ENCODE data around the gene CAPN10.

The CAPN10 gene

GRCh38 chr2:240589375-240589774 lies 2.8 kb downstream of the CAPN10 start:
- Histone ChIP-seq H3K9me3 (ENCODE audit: severe bottlenecking) (no peaks in the 10 kb centered on the region), H3K4me3 (ENCODE audit: low read depth, low read length) (no peak overlapping the region), H3K27me3 (ENCODE audit: insufficient read depth, low read depth, severe bottlenecking) (no peaks in the 10 kb centered on the region), H3K36me3 (peaks cover 36% of the 10 kb centered on the region), H3K27ac (no peak overlapping the region)
- no peak for TF ChIP-seq CTCF (IDR thresholded peaks at IDR 0.05; ENCODE audit: low read depth, low read length)
- no peak for DNase-seq

GRCh38 chr2:240589850-240590525 lies 3.5 kb downstream of the CAPN10 start:
- Histone ChIP-seq H3K27ac (no peak overlapping the region), H3K9me3 (ENCODE audit: severe bottlenecking) (no peaks in the 10 kb centered on the region), H3K27me3 (ENCODE audit: insufficient read depth, low read depth, severe bottlenecking) (no peaks in the 10 kb centered on the region), H3K4me3 (ENCODE audit: low read depth, low read length) (no peak overlapping the region), H3K36me3 (peaks cover 36% of the 10 kb centered on the region)
- no peak for DNase-seq
- TF ChIP-seq CTCF (IDR thresholded peaks at IDR 0.05; ENCODE audit: low read depth, low read length) = no peak

- Histone ChIP-seq H3K4me3 (ENCODE audit: low read depth, low read length) (no peak overlapping the region), H3K36me3 (peaks cover 40% of the 10 kb centered on the region), H3K9me3 (ENCODE audit: severe bottlenecking) (no peaks in the 10 kb centered on the region), H3K27me3 (ENCODE audit: insufficient read depth, low read depth, severe bottlenecking) (no peaks in the 10 kb centered on the region), H3K27ac (no peak overlapping the region)
- TF ChIP-seq CTCF (IDR thresholded peaks at IDR 0.05; ENCODE audit: low read depth, low read length) = no peak
- DNase-seq = no peak
Measured at GRCh38 chr2:240590681-240591111, 4.2 kb downstream of the CAPN10 start.

- Histone ChIP-seq H3K4me3 (ENCODE audit: low read depth, low read length) (no peak overlapping the region), H3K27me3 (ENCODE audit: insufficient read depth, low read depth, severe bottlenecking) (no peaks in the 10 kb centered on the region), H3K9me3 (ENCODE audit: severe bottlenecking) (no peaks in the 10 kb centered on the region), H3K36me3 (peaks cover 45% of the 10 kb centered on the region), H3K27ac (no peak overlapping the region)
- TF ChIP-seq CTCF (IDR thresholded peaks at IDR 0.05; ENCODE audit: low read depth, low read length) = no peak
- DNase-seq = no peak
Measured at GRCh38 chr2:240591226-240591625, 4.7 kb downstream of the CAPN10 start.

- no peaks in the 10 kb centered on the region for H3K9me3 ChIP-seq (ENCODE audit: severe bottlenecking)
- DNase-seq = no peak
- TF ChIP-seq CTCF (IDR thresholded peaks at IDR 0.05; ENCODE audit: low read depth, low read length) = no peak
- no peaks in the 10 kb centered on the region for H3K27me3 ChIP-seq (ENCODE audit: insufficient read depth, low read depth, severe bottlenecking)
- no peak overlapping the region for H3K4me3 ChIP-seq (ENCODE audit: low read depth, low read length)
- H3K36me3 ChIP-seq = peaks cover 44% of the 10 kb centered on the region
- H3K27ac ChIP-seq = no peak overlapping the region
Measured at GRCh38 chr2:240591784-240592183, 5.2 kb downstream of the CAPN10 start.
